Lower leg skin (tissue), 3 donors: ENCODE measurements around the gene BIRC3.

Experiments used
- POLR2A ChIP-seq, 2 donors: fragments of 450-650 bp; IDR thresholded peaks; one replicate each; pipeline ENCODE4 v1.6.1; 2016 to 2017; ENCODE audit warnings: antibody characterized with exemption in 2 of 2, mild to moderate bottlenecking in 1 of 2, moderate library complexity in 1 of 2
- TF ChIP-seq, protein P1 (sequence below), 3 donors: fragments of 450-650 bp; IDR thresholded peaks; one replicate each; pipeline ENCODE4 v1.5.1; 2016; ENCODE audit warnings: antibody characterized with exemption in 3 of 3, mild to moderate bottlenecking in 3 of 3, moderate library complexity in 2 of 3

DNA sequence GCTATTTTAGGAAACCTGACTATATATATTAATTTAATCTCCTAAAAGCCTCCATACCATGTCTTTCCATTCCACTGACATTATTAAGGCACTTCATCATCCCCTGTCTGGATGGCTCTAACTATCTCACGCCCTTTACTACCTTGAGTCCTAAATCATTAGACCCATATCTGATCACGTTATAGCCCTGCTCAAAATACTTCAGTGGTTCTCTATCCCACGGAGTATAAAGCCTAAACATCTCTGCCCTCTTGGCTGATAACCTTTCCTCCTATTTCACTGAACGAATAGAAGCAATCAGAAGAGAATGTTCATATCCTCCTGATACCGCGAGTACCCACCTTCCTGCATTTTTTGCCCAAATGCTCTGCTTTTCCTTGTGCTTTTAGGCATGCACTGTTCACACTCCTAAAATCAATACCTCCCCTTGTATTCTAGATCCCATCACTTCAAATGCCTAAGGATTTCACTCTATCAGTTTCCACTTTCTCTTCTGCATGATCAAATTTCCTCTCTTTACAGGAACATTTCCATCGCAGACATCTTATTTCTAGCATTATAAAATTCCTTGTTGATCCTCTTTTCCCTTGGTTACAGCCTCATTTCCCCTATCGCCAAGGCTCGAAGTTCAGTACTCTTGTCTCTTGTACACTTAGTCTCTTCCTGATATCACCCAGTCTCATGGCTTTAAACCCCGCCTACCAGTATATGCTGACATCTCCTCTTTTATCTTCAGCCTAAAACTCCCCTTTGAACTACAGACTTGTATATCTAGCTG, 45.0 kb upstream of the BIRC3 start:
- TF ChIP-seq, protein P1, sequence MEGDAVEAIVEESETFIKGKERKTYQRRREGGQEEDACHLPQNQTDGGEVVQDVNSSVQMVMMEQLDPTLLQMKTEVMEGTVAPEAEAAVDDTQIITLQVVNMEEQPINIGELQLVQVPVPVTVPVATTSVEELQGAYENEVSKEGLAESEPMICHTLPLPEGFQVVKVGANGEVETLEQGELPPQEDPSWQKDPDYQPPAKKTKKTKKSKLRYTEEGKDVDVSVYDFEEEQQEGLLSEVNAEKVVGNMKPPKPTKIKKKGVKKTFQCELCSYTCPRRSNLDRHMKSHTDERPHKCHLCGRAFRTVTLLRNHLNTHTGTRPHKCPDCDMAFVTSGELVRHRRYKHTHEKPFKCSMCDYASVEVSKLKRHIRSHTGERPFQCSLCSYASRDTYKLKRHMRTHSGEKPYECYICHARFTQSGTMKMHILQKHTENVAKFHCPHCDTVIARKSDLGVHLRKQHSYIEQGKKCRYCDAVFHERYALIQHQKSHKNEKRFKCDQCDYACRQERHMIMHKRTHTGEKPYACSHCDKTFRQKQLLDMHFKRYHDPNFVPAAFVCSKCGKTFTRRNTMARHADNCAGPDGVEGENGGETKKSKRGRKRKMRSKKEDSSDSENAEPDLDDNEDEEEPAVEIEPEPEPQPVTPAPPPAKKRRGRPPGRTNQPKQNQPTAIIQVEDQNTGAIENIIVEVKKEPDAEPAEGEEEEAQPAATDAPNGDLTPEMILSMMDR (IDR thresholded peaks at IDR 0.05): no peak
- TF ChIP-seq POLR2A (IDR thresholded peaks at IDR 0.05): no peak
